ENCODE data around the gene DERL2.

DERL2 gene

DNA sequence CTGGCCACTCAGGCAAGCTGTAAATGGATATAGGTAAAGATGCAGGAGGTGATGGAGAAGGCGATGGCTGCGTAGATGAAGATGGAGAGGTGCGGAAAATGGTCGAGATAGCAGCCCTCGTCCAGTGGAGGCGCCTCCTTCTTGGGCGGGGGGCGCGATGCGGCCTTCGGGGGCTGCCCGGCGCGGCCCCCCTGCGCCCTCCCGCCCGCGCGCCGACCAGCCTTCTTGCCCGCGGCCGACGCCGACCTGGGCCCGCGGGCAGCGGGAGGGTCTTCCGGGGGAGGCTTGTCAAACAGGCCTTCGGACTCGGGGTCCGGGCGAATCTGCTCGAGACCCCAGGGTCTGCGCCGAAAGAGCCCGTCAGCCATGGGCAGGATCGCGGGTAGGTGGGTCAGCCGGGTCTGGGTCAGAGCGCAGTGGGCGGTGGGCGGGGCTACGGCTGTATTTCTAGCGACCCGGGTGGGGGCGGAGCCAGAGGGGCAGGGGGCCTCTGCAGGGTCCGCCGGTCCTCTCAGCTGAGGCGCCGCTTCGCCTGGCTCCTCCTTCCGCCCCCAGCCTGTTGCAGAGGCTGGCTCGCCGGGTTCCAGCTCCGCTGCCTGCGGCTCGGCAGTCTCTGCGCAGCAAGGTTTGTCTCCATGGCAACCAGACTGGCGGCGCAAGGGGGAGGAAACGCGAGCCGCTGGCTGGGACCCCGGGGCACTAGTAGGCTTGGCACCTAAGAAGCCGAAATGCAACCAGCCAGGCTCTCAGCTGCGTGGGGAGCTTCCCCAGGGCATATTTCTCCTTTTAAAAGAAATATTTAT is 14.8 kb upstream of the DERL2 start:
- peak; percentile 86 for DNase-seq (ENCODE audit: low spot score)

DNA sequence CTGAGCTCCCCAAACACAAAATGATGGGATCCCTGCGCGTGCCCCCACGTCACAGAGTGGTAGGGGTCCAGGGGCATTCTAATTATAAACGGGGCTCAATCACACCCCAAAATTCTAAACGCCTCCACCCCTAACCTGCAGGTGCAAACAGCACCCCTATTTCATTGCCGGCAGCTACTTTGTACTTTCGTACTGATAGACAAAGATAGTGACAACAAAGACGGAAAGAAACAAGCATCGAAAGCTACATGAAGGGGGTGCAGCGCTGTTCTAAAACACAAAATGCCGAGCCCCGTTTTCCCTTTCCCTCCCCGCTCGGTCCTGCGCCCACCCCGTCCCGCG is 14.2 kb upstream of the DERL2 start:
- peak; percentile 2 for DNase-seq (ENCODE audit: low spot score)

DNA sequence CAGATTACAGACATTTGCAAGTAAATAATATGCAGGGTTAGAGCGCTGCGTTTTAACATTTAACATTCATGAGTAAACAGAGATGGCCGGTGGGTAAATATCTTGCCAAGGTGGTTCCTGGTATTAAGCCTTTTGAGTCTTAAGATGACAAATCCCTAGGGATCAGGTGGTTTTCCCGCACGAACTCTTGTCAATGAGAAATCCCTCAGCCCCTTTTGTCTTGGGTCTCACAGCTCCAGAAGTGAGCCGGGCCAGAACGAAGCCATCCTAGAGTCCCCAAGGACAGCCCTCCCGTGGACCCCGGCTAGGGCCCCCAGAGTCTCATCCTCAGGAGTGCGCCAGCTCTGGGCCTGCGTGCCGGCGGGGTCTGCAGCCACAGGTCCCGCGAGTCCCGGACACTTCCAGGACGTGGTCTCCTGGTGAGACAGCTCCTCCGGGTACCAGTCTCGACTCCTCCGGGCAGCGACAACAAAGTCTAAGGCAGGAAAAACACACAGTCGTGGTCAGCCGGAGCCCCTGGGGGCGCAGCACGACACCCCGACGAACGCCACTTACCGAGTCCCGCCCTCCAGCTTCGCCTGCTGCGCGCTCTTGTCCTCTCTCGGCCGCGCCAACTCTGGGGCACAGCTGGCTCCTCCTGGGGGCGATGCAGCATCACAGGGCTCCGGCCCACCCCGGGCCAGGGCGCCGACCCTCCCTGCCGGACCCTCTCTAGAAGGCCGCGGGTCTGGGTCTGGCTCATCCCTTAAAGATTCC is 13.7 kb upstream of the DERL2 start:
- DNase-seq (ENCODE audit: low spot score) = peak; percentile 7

DNA sequence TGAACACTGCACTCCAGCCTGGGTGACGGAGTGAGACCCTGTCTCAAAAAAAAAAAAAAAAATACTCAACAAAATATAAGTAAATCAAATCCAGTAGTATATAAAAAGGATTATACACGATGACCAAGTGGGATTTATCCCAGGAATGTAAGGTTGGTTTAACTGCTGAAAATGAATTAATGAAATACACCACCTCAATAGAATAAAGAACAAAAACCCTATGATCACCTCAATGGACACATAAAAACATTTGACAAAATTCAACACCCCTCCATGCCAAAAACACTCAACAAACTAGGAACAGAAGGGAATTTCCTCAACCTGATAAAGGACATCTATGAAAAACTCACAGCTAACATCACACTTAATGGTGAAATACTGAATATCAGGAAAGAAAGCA is 7.0 kb upstream of the DERL2 start:
- no peak for DNase-seq (ENCODE audit: low spot score)

DNA sequence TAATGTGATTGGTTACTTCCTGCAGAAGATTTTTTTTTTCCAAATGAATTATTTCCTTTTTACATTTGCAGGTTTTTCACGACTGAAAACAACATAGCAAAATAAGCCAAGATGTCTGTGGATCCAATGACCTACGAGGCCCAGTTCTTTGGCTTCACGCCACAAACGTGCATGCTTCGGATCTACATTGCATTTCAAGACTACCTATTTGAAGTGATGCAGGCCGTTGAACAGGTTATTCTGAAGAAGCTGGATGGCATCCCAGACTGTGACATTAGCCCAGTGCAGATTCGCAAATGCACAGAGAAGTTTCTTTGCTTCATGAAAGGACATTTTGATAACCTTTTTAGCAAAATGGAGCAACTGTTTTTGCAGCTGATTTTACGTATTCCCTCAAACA is 2.8 kb upstream of the DERL2 start:
- no peak for DNase-seq (ENCODE audit: low spot score)

DNA sequence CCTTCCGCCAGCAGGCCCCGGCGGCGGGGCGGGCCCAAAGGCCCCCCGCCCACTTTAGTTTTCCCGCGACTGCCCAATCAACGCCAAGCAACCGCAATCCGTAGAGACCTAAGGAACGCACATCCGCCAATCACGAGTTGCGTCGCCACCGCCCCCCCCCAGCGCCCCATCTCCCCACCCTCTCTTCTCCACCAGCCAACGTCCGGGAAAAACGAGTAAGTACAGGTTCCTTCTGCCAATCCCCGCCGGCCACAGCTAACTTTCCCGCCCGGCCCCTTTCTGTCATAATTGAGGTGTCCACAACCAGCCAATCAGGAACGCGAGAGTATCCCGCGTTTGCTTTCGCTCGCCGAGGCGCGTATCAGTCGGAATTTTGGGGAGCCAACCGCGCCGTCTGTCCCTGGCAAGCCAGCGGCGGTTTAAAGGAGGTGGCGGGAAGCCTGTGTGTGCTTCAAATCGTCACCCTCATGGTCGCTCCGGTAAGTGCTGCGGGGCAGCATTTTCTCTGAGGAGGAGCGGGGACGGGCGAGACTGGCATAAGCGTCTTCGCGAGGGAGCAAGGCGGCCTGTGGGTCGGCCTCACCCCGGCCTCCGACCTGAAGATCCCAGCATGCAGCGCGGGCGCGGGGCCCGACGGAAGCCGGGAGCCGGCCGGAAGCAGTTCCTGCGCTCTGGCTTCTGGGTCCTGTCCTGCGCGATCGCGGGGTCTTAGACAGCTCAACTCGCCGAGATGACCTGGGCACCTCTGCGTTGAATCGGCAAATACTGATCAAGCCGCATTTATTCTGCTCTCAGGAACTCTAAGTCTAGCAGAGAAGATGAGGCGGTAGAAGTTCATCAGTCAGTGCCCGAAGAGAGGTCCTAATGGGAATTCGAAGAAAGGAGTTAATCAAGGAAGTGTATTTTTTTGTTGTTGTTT is 487 bp upstream of the DERL2 start, which contains the start of gene MIS12:
Gene MIS12, plus strand, starts transcription at position 361 of the 919 bp plus-strand sequence. CDS start 2,297 bp downstream, outside the sequence.
- DNase-seq (ENCODE audit: low spot score) = peak; percentile 99

DNA sequence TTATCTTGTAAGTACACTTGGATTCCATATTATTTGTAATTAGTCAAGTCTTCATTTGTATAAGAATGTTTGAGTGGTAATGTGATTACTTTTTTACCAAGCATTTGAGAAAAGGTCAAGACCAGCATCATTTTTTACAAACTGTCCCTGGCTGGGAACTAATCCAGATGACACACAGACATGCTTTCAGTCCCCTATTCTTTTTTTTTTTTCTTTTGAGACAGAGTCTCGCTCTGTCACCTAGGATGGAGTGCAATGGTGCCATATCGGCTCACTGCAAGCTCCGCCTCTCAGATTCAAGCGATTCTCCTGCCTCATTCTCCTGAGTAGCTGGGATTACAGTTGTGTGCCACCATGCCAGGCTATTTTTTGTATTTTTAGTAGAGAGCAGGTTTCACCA is 4.5 kb downstream of the DERL2 start:
- no peak for DNase-seq (ENCODE audit: low spot score)

DNA sequence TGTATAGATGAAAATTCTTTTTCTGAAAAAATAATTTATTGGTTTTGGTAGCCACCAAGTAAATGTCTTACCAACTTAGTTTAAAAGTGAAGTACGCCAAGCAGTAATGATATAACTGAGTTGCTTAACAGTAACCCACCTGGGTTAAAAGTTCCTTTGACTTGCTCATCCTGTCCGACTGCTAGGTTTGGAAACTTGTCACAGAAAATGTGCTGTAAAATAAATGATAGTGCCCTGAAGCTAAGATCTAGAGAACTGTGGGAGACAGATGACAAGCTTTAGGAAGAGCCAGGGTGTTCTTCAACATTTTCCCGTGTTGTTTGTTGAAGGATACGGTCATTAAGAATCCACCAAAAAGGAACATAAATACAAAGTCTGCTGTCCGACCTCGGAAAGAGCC is 5.0 kb downstream of the DERL2 start:
- DNase-seq (ENCODE audit: low spot score) = no peak

DNA sequence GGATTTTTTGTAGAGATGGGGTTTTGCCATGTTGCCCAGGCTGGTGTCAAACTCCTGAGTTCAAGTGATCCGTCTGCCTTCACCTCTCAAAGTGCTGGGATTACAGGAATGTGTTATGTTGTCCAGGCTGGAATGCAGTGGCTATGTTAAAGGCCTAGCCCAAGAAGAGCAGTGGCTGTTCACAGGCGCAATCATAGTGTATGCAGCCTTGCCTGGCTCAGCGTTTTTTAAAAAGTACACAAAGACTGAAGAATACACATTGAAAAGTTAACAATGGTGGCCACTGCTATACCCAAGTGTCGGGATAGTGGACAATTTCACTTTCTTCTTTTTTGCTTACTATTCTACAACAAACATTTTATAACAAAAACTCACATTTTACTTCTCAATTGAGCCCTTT is 7.0 kb downstream of the DERL2 start:
- no peak for DNase-seq (ENCODE audit: low spot score)

DNA sequence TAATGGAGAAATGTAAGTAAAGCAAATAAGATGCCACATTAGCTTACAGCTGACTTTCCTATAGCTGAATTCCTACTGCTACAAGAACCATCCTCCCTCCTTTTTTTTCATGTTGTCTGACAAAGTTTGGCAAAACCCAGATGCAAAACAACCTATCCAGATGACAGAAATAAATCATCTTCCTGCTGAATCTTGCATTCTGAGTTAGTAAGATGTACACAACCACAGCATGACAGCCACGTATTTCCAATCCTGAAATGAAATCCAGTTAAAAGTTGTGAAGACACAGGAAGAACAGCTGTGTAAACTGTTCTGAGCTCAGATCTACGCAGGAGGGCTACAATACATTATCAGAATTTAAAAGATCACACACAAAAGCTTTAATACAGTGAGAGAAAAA is 12.1 kb downstream of the DERL2 start:
- DNase-seq (ENCODE audit: low spot score) = no peak

DNA sequence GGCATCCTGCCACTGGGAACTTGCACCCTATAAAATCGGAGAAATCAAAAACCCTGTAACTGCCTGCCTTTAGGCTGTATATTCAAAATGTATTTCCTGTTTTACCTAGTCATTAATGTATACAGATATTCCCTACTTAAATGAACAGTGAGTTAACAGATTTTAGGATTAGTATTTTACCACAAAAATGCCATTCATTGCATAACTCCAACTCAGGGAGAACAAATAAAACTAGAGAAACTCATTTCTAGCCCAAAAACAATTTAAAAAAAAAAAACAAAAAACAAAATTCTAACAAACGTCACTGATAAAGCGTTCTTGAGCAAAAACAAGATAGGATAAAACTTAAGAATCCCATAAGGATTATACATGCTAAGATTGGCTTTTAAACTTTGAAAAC is 13.5 kb downstream of the DERL2 start:
- no peak for DNase-seq (ENCODE audit: low spot score)

DNA sequence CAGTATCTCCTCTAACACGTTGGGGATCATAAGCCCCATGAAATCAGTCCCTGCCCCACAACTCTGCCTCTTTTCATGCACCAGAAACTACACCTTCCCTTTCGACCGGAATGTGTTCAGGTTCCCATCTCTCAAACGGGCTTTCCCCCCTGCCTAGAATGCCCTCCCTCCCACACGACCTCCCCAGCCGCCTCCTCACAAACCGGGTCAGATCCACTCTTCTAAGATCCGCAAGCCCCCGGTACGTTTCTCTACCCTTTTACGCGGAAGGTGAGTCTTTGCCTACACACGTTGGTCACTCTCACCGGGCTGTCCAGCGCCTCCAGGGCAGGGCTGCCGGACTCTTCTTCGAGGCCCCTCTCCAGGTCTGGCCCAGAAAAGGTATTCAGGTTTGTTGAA is 17.9 kb downstream of the DERL2 start:
- no peak for DNase-seq (ENCODE audit: low spot score)

DNA sequence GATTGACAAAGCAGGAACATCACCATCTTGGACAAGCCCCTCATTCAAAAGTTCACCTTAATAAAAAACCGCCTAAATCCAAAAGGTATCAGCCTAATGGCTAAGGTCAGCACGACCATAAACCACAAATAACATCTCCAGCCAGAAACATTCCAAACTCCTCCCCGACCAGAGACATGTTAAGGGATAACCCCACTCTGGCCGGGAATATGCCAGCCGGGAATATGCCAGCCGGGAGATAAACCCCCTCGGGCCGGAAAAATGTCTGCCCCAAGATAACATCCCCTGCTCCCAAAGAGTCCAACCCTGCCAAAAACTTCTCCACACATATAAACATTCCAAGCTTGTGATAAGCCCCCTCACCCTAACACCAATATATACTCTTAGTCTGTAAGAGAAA is 18.6 kb downstream of the DERL2 start:
- DNase-seq (ENCODE audit: low spot score) = no peak

DNA sequence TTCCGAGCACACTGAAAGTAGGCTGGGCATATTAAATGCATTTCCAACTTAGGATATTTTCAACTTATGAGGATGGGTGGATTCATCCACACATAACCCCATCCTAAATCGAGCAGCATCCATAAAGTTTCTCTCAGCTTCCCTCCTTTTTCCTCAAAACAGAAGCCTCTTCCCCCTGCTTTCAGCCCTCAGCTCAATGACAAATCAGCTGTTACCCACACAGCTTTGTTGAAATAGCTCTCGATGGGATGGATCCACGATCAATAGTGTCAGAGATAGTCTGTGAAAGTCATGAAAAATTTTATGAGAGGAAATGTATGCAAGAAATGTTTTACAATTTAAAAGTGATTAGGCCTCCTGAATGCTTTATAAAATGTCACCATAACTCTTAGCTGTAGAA is 19.7 kb downstream of the DERL2 start:
- DNase-seq (ENCODE audit: low spot score) = no peak

DNA sequence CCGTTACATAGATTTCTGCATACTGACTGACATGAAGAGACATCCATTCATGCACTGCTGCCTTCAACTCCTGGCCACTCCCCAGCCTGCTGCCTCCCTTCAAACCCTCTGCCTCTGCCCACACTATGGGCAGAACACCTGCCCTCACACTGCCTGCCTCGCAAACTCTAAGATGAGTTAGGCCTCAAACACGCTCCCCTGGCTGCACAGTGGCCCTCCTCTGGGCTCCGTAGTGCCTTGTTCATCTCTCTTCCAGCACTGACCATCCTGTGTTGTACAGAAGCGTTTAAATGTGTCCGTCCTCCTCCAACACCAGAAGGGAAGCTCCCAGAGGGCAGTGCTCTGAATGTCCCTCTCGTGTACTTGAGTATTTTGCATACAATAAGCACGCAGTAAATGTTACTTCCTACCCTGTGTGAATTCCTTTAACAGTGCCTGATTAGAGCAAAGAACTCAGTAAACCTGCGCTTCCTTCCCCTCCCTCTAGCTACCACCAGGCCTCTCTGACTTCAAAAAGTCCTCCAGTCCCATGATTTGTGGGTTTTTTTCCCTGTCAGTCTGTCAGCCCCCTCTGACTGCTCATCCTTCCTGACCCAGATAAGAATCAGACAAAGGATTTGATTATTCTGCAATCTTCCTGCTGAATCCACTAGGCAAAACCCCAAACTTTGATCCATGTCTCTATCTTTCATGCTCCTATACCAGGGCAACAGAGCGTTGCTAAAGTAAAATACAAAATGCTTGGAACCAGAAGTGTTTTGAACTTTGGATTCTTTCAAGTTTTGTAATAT is 21.1 kb downstream of the DERL2 start:
- peak; percentile 12 for DNase-seq (ENCODE audit: low spot score)

DNA sequence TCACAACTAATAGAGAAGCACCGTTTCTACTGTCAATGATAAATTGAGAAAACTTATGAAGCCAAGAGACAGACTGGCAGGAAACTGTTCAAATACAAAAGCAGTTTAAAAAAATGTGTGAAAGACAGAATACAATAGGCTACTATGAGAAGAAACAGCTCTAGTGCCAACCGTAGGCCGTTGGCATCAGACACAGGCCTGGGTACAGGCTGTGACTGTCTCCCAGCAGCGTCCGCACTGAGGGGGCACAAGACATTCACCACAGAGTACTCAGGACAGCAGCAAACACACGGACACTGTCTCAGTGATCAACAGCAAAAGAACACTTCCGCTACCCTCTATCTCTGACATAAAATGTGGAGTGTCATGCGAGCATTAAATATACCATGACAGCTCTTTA is 39.2 kb downstream of the DERL2 start:
- DNase-seq (ENCODE audit: low spot score) = peak; percentile 90

DNA sequence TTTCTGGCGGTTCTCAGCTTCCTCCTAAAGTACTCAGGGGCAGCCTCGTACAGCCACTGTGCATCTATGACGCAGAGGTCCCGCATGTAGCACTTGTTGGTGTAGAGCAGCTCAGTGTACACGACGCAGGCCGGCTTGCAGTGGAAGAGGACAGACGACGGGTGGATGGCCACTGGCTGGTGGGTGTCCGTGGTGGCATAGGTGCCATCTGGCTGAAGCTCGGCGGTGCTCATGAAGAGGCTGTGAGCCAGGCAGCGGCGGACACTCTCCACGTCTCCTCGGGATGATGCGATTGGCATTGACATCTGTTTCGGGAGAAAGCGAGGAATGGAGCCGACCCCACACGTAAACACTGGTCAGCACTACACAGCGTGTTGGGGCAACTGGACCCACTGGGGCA is 41.8 kb downstream of the DERL2 start:
- no peak for DNase-seq (ENCODE audit: low spot score)

DNA sequence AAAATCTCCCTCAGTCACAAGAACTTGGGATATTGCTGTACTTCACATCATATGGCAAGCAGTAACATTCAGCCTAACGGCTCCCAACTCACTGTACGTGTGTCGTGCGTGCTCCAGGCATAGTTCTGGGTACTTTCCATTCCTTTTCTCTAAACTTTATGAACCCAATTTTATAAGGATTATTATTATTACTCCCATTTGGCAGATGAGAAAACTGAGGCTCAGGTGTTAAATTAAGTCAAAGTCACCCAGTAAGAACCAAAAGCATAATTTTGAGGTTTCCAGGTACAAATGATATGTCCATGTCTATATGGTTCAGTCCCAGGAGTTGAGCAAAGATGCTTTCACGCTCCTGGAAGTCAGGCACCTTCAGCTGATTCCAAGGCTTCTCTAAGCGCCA is 42.2 kb downstream of the DERL2 start:
- no peak for DNase-seq (ENCODE audit: low spot score)

DNA sequence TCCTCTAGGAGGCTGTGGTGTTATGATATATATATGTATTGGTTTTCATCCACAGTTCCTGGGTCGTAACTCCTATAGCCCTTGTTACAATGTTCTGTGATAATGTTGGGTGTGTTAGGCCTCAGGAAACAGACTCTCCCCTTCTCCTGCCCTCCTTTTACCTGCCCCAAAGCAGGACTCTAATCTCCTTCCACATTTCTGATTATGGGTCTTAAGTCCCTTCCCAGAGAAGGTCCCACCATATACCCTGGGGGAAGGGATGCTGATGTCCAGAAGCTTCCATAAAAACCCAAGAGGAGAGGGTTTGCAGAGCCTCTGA is 46.6 kb downstream of the DERL2 start:
- no peak for DNase-seq (ENCODE audit: low spot score)

DNA sequence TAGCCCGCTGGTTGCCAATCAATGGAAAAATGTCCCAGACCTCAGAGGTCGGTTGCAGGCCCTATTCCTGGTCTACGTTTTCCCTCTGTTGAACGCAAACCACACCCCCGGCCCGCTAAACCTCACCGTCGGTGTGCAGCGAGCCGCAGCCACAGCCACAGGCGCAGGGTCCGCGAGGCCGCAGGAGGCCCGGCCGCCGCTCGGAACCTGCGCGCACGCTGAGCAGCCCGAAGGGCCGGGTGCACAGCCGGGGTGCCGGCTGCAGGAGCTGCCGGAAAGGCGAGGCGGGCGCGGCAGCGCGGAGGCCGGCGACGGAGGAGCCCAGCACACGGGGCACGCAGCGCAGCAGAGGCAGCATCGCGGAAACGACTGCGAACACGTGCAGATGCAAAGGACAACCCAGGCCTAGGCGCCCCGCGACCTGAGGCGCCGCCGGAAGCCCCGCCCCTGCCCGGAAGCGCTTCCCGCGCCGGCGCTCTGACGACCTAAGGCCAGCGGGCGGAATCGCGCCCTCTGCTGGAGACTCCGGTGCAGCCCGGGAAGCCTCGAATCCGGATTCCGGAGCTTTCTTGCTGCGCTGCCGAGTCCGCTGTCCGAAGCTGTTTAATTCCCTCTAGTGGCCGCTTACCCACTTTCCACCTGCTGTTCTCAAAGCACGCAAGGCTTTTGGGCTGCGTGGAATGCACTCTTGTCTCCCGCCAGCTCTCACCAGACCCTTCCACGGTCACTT is 47.1 kb downstream of the DERL2 start, which contains the start of gene C1QBP:
Gene C1QBP, minus strand, starts transcription at position 440 of the 730 bp plus-strand sequence. Its CDS starts 82 bp downstream, at position 358.
- peak; percentile 88 for DNase-seq (ENCODE audit: low spot score)

DNA sequence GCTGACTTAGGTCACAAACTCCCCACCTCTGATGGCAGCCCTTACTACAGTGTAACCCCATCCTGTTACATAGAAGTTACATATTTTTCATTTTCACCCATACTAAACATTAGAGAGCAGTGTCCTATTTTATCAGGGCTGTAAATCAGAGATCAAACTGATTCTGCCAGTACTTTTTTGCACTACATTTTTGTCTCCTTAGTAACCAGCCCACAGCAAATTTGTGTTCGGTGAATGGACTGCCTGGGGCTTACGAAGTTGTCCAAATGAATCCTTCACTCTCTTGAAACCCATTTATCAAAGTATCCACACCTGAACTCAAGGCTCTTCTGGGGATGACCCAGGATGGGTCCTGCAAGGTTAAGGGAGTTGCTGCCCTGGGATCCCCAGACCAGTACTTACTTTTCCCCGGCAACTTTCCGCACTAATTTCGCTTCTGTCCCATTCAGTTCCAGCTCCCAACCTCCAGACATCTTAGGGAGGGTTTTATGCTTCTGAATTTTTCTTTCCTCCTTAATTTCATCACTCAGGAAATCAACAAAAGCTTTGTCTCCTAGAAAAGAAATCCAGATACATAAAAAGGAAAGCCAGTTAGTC is 48.2 kb downstream of the DERL2 start:
- DNase-seq (ENCODE audit: low spot score) = no peak

Measured in putamen (tissue), 1 donor.